HG03558 (cell line): Measurements from ENCODE around the gene CDH4.

Experiments
- ATAC-seq: cut with Tn5 transposase; IDR thresholded peaks from one replicate; pipeline ENCODE4 v1.9.1; 2021; ENCODE audit warnings: moderate number of reproducible peaks; ENCODE audit not compliant: unreplicated experiment; ENCODE audit errors: extremely low read depth

The CDH4 gene

GRCh38 chr20:61629602-61630390 is 377.7 kb downstream of the CDH4 start:
- no peak for ATAC-seq

- no peak for ATAC-seq
These were observed 378.3 kb downstream of the CDH4 start for GRCh38 chr20:61630391-61630650.

GRCh38 chr20:61630816-61631215 is 378.8 kb downstream of the CDH4 start:
- no peak for ATAC-seq

GRCh38 chr20:61631751-61632150 is 379.7 kb downstream of the CDH4 start:
- no peak for ATAC-seq

- ATAC-seq: no peak
These were observed 380.9 kb downstream of the CDH4 start for GRCh38 chr20:61633004-61633403.

- ATAC-seq: no peak
These were observed 382.5 kb downstream of the CDH4 start for GRCh38 chr20:61634376-61635145.

- no peak for ATAC-seq
These were observed 383.8 kb downstream of the CDH4 start for GRCh38 chr20:61635721-61636455.

GRCh38 chr20:61636531-61637116 is 384.6 kb downstream of the CDH4 start:
- ATAC-seq: no peak

- no peak for ATAC-seq
These were observed 386.9 kb downstream of the CDH4 start for GRCh38 chr20:61638802-61639585.

- no peak for ATAC-seq
These were observed 388.2 kb downstream of the CDH4 start for GRCh38 chr20:61640131-61640870.

GRCh38 chr20:61640871-61641245 is 388.8 kb downstream of the CDH4 start:
- ATAC-seq: no peak

- no peak for ATAC-seq
These were observed 391.8 kb downstream of the CDH4 start for GRCh38 chr20:61643656-61644377.

GRCh38 chr20:61644378-61645076 is 392.5 kb downstream of the CDH4 start:
- no peak for ATAC-seq

GRCh38 chr20:61645732-61646131 is 393.7 kb downstream of the CDH4 start:
- ATAC-seq: no peak

GRCh38 chr20:61646453-61646852 is 394.4 kb downstream of the CDH4 start:
- no peak for ATAC-seq

- no peak for ATAC-seq
These were observed 394.9 kb downstream of the CDH4 start for GRCh38 chr20:61646986-61647385.

GRCh38 chr20:61647702-61648101 is 395.6 kb downstream of the CDH4 start:
- no peak for ATAC-seq
